ENCODE data around the gene SPC24.

Gene SPC24

GRCh38 chr19:11202488-11203193 is 47.1 kb upstream of the SPC24 start:
- Histone ChIP-seq H3K4me1 (peaks cover 3% of the 10 kb centered on the region), H3K27ac (peak overlapping the region; percentile 39), H2AFZ (no peak overlapping the region), H3K9ac (no peak overlapping the region), H3K27me3 (ENCODE audit: control insufficient read depth, insufficient read depth, low read length) (no peaks in the 10 kb centered on the region), H3K4me3 (ENCODE audit: low read depth, low read length) (no peak overlapping the region), H3K9me3 (ENCODE audit: control insufficient read depth, low read length) (no peaks in the 10 kb centered on the region), H3K4me2 (ENCODE audit: low read length) (no peak overlapping the region), H3K79me2 (no peaks in the 10 kb centered on the region), H3K36me3 (ENCODE audit: control insufficient read depth, insufficient read depth, low read length) (no peaks in the 10 kb centered on the region)
- no peak for TF ChIP-seq CTCF (IDR thresholded peaks at IDR 0.05)

- Histone ChIP-seq H2AFZ (no peak overlapping the region), H3K4me3 (ENCODE audit: low read depth, low read length) (no peak overlapping the region), H3K27ac (no peak overlapping the region), H3K9ac (no peak overlapping the region), H3K27me3 (ENCODE audit: control insufficient read depth, insufficient read depth, low read length) (no peaks in the 10 kb centered on the region), H3K4me1 (peaks cover 3% of the 10 kb centered on the region), H3K4me2 (ENCODE audit: low read length) (no peak overlapping the region), H3K36me3 (ENCODE audit: control insufficient read depth, insufficient read depth, low read length) (no peaks in the 10 kb centered on the region), H3K9me3 (ENCODE audit: control insufficient read depth, low read length) (no peaks in the 10 kb centered on the region), H3K79me2 (no peaks in the 10 kb centered on the region)
- no peak for TF ChIP-seq CTCF (IDR thresholded peaks at IDR 0.05)
Measured at GRCh38 chr19:11201791-11202190, 46.2 kb upstream of the SPC24 start.

GRCh38 chr19:11200931-11201330 is 45.3 kb upstream of the SPC24 start:
- Histone ChIP-seq H3K27me3 (ENCODE audit: control insufficient read depth, insufficient read depth, low read length) (no peaks in the 10 kb centered on the region), H3K9ac (no peak overlapping the region), H3K4me1 (peaks cover 3% of the 10 kb centered on the region), H3K36me3 (ENCODE audit: control insufficient read depth, insufficient read depth, low read length) (no peaks in the 10 kb centered on the region), H3K9me3 (ENCODE audit: control insufficient read depth, low read length) (no peaks in the 10 kb centered on the region), H2AFZ (no peak overlapping the region), H3K27ac (no peak overlapping the region), H3K79me2 (no peaks in the 10 kb centered on the region), H3K4me2 (ENCODE audit: low read length) (no peak overlapping the region), H3K4me3 (ENCODE audit: low read depth, low read length) (no peak overlapping the region)
- no peak for TF ChIP-seq CTCF (IDR thresholded peaks at IDR 0.05)

GRCh38 chr19:11200015-11200574 is 44.5 kb upstream of the SPC24 start:
- H3K4me1 ChIP-seq: peaks cover 3% of the 10 kb centered on the region

More at GRCh38 chr19:11200015-11200574, 44.5 kb upstream of the SPC24 start:
- H3K4me2 ChIP-seq (ENCODE audit: low read length): no peak overlapping the region
- H3K27me3 ChIP-seq (ENCODE audit: control insufficient read depth, insufficient read depth, low read length): no peaks in the 10 kb centered on the region
- H3K79me2 ChIP-seq: no peaks in the 10 kb centered on the region
- TF ChIP-seq CTCF (IDR thresholded peaks at IDR 0.05): no peak
- no peak overlapping the region for H3K27ac ChIP-seq
- H3K9me3 ChIP-seq (ENCODE audit: control insufficient read depth, low read length): no peaks in the 10 kb centered on the region
- no peaks in the 10 kb centered on the region for H3K36me3 ChIP-seq (ENCODE audit: control insufficient read depth, insufficient read depth, low read length)
- no peak overlapping the region for H3K9ac ChIP-seq
- no peak overlapping the region for H3K4me3 ChIP-seq (ENCODE audit: low read depth, low read length)
- H2AFZ ChIP-seq: no peak overlapping the region

All from parathyroid adenoma (tissue), 2 donors.